ENCODE measurements around the gene AGAP1.

Gene AGAP1

GRCh38 chr2:235492850-235493344 is 946 bp upstream of the AGAP1 start:
- no peak for DNase-seq

- no peak for DNase-seq
Observed at GRCh38 chr2:235493402-235493774, 455 bp upstream of the AGAP1 start.

GRCh38 chr2:235494716-235495372 is 1.0 kb downstream of the AGAP1 start:
- no peak for DNase-seq

- no peak for DNase-seq
Observed at GRCh38 chr2:235495373-235496238, 1.8 kb downstream of the AGAP1 start.

- no peak for DNase-seq
Observed at GRCh38 chr2:235496239-235496621, 2.4 kb downstream of the AGAP1 start.

GRCh38 chr2:235497096-235497495 is 3.3 kb downstream of the AGAP1 start:
- no peak for DNase-seq

GRCh38 chr2:235498541-235498940 is 4.7 kb downstream of the AGAP1 start:
- no peak for DNase-seq

- no peak for DNase-seq
Observed at GRCh38 chr2:235498946-235499812, 5.3 kb downstream of the AGAP1 start.

GRCh38 chr2:235500110-235500760 is 6.4 kb downstream of the AGAP1 start:
- no peak for DNase-seq

- DNase-seq, result no peak
Observed at GRCh38 chr2:235500761-235501672, 7.2 kb downstream of the AGAP1 start.

- DNase-seq, result no peak
Observed at GRCh38 chr2:235501673-235502031, 7.8 kb downstream of the AGAP1 start.

- DNase-seq, result no peak
Observed at GRCh38 chr2:235502336-235502735, 8.5 kb downstream of the AGAP1 start.

- DNase-seq, result no peak
Observed at GRCh38 chr2:235504441-235505180, 10.8 kb downstream of the AGAP1 start.

GRCh38 chr2:235505181-235505741 is 11.4 kb downstream of the AGAP1 start:
- no peak for DNase-seq

- no peak for DNase-seq
Observed at GRCh38 chr2:235506291-235506996, 12.6 kb downstream of the AGAP1 start.

- no peak for DNase-seq
Observed at GRCh38 chr2:235506997-235507615, 13.3 kb downstream of the AGAP1 start.

GRCh38 chr2:235507928-235508327 is 14.1 kb downstream of the AGAP1 start:
- DNase-seq, result no peak

GRCh38 chr2:235508371-235509160 is 14.7 kb downstream of the AGAP1 start:
- no peak for DNase-seq

- no peak for DNase-seq
Observed at GRCh38 chr2:235510318-235510717, 16.5 kb downstream of the AGAP1 start.
